ENCODE data around the gene IFT25. TPM values are rescaled to one million over a fixed set of nuclear protein-coding genes. Genes with fewer than 3 reads are reported as not detected.
A peak's percentile ranks its signal among the peaks of the same experiment; 100 is the strongest.
"Not testable (repeated sequence)": the region's sequence is repeated elsewhere in the genome, so short reads cannot be mapped to it uniquely, and the experiment has no call there.

The IFT25 gene
- 10 to 100 TPM; 46.2 to 48.7 TPM for total RNA-seq

- Mint-ChIP-seq H3K4me1 (ENCODE audit: low read depth) (peaks cover 45% of the 10 kb centered on the region), H3K4me3 (peak within 1 kb of the TSS; percentile 90), H3K9me3 (no peaks in the 10 kb centered on the region), H3K36me3 (ENCODE audit: low read depth) (peaks cover 8% of the 10 kb centered on the region), H3K27me3 (ENCODE audit: low read depth) (no peaks in the 10 kb centered on the region), H3K27ac (peak within 1 kb of the TSS; percentile 87)
- CTCF ChIA-PET = interaction anchor here (1.0 to 3.3 kb wide), 8 partner anchors 11 to 104 kb away, joined by 3 to 23 read pairs (median 6); partner anchors contain the start of gene YIPF1
- peak; percentile 99 for DNase-seq
- intact Hi-C loops (cut with micrococcal nuclease) = loop anchor here (1.0 to 5.0 kb wide), 11 partner anchors 56 to 857 kb away; partner anchors contain the start of genes CZIB, MAGOH, NDC1 and PARS2
Measured at GRCh38 chr1:53945433-53946251, at the start of gene IFT25. TSS of gene IFT25 (minus strand) at chr1:53945699. CDS start at chr1:53940082, 5,617 bp downstream.

DNA sequence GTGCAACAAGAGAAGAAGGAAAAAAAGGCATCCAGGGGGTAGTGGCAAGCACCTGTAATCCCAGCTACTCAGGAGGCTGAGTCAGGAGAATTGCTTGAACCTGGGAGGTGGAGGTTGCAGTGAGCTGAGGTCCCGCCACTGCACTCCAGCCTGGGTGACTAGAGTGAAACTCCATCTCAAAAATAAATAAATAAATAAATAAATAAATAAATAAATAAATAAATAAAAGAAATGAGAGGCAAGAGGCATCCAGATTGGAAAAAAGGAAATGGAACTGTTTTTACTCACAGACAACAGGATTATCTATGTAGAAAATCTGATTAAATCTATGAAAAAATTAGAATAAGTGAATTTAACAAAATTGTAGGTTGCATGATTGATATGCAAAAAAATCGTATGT lies 49.0 kb upstream of the IFT25 start:
- H3K27me3 Mint-ChIP-seq (ENCODE audit: low read depth); H3K27ac Mint-ChIP-seq; H3K4me1 Mint-ChIP-seq (ENCODE audit: low read depth); H3K36me3 Mint-ChIP-seq (ENCODE audit: low read depth); H3K9me3 Mint-ChIP-seq; CTCF ChIA-PET; H3K4me3 Mint-ChIP-seq; DNase-seq; intact Hi-C loops (cut with micrococcal nuclease): not testable (repeated sequence)

DNA sequence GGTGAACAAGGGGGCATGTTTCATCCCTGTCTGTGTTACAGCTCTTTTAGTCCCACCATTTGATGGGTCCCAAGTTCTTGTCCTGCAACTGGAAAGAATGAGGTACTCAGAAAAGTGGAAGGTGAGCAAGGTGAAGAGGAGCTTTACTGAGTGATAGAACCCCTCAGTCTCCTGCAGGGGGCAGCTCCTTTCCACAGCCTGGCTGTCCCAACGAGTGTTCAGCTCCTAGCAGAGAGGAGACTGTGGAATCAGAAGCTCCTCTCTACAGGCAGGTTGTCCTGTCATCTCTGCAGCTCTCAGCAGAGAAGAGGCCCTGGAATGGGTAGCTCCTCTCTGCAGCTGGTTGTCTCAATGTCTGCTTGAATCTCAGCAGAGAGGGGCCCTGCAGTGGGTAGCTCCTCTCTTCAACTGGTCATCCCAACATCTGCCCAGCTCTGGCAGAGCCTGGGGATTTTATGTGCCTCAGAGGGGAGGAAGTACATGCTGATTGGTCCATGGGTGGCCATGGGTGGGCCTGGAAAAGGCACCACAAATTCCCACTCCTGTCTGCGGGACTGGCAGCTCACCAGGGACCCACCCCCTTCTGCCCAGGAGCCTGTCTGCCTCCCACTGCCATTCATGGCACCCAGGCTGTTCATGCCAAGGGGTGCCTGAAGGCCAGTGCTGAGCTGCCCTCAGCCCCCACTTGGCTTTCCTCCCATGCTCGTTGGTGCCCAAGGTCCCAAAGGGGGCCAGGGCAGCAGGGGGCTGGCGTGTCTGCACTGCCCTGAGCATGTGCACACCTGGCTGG lies 46.8 kb upstream of the IFT25 start:
- CTCF ChIA-PET = interaction anchor here (0.8 kb wide), 1 partner anchor 33 kb away, joined by 3 read pairs; no protein-coding TSS in a partner anchor
- Mint-ChIP-seq H3K36me3 (ENCODE audit: low read depth) (no peaks in the 10 kb centered on the region), H3K4me1 (ENCODE audit: low read depth) (peaks cover 9% of the 10 kb centered on the region), H3K9me3 (peaks cover 3% of the 10 kb centered on the region), H3K27ac (no peak overlapping the region), H3K27me3 (ENCODE audit: low read depth) (no peaks in the 10 kb centered on the region), H3K4me3 (no peak overlapping the region)
- intact Hi-C loops (cut with micrococcal nuclease) = no loop called here
- peak; percentile 8 for DNase-seq

DNA sequence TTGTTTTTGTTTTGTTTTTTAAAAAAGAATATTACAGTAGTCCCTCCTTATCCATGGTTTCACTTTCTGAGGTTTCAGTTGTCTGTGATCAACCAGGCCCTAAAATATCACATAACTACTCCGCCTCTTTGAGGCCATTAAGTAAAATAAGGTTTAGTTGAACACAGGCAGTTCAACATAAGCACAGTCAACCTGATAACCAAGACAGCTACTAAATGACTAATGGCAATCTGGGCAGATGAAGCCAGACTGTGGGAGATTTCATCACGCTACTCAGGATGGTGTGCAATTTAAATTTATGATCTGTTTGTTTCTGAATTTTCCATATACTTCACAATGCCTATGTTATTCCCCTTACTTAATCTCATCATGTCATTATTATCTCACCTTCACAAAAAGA lies 42.4 kb upstream of the IFT25 start:
- intact Hi-C loops (cut with micrococcal nuclease) = loop anchor here (2.0 kb wide), 1 partner anchor 65 kb away; the partner anchor contains the start of genes TCEANC2 and TMEM59
- Mint-ChIP-seq H3K27me3 (ENCODE audit: low read depth) (no peaks in the 10 kb centered on the region), H3K9me3 (peaks cover 3% of the 10 kb centered on the region), H3K4me1 (ENCODE audit: low read depth) (peaks cover 24% of the 10 kb centered on the region), H3K27ac (no peak overlapping the region), H3K4me3 (no peak overlapping the region), H3K36me3 (ENCODE audit: low read depth) (no peaks in the 10 kb centered on the region)
- CTCF ChIA-PET = interaction anchor here (0.8 kb wide), 1 partner anchor 9 kb away, joined by 3 read pairs; no protein-coding TSS in a partner anchor
- peak; percentile 38 for DNase-seq

DNA sequence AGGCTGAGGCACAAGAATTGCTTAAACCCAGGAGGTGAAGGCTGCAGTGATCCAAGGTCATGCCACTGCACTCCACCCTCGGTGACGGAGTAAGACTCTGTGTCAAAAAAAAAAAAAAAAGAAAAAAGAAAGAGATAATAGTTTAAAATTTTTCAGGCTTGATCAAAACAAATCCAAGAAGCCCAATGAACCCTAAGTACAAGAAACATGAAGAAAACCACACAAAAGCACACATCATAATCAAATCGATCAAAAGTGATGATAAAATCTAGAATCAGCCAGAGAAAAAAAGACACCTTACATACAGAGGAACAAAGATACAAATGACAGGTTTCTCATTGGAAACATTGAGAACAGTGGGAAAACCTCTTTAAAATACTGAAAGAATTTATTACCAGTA lies 41.0 kb upstream of the IFT25 start:
- Mint-ChIP-seq H3K27ac (no peak overlapping the region), H3K27me3 (ENCODE audit: low read depth) (no peaks in the 10 kb centered on the region), H3K4me1 (ENCODE audit: low read depth) (peaks cover 31% of the 10 kb centered on the region), H3K9me3 (no peaks in the 10 kb centered on the region), H3K36me3 (ENCODE audit: low read depth) (no peaks in the 10 kb centered on the region), H3K4me3 (no peak overlapping the region)
- no peak for DNase-seq
- intact Hi-C loops (cut with micrococcal nuclease) = no loop called here
- CTCF ChIA-PET = interaction anchor here (0.6 kb wide), 1 partner anchor 13 kb away, joined by 7 read pairs; no protein-coding TSS in a partner anchor

GRCh38 chr1:53984726-53985125 lies 39.2 kb upstream of the IFT25 start:
- H3K36me3 Mint-ChIP-seq (ENCODE audit: low read depth) = no peaks in the 10 kb centered on the region
- H3K27me3 Mint-ChIP-seq (ENCODE audit: low read depth) = no peaks in the 10 kb centered on the region
- CTCF ChIA-PET = no interaction called here

DNA sequence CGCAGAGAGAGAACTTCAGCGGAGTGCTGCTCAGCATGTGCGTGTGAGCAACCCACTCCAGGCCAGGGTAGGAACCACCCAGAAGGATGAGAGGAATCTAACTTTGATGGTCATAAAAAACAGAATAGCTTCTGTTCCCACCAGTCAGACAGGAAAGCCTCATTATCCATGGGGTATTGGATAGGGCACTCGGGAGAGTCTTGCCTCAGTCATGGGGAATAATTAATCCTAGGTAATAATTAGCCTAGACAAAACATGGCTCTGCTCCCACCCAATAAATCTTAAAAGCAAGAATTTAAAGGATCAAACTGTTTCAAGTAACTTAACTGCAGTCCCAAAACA lies 37.2 kb upstream of the IFT25 start:
- Mint-ChIP-seq H3K36me3 (ENCODE audit: low read depth) (no peaks in the 10 kb centered on the region), H3K27me3 (ENCODE audit: low read depth) (no peaks in the 10 kb centered on the region), H3K9me3 (no peaks in the 10 kb centered on the region), H3K4me3 (no peak overlapping the region), H3K27ac (no peak overlapping the region), H3K4me1 (ENCODE audit: low read depth) (peaks cover 27% of the 10 kb centered on the region)
- CTCF ChIA-PET = interaction anchor here (0.8 kb wide), 1 partner anchor 736 kb away, joined by 5 read pairs; no protein-coding TSS in a partner anchor
- DNase-seq = no peak
- intact Hi-C loops (cut with micrococcal nuclease) = no loop called here

More at GRCh38 chr1:53984726-53985125, 39.2 kb upstream of the IFT25 start:
- no peak for DNase-seq
- Mint-ChIP-seq H3K4me1 (ENCODE audit: low read depth) (peaks cover 31% of the 10 kb centered on the region), H3K9me3 (no peaks in the 10 kb centered on the region), H3K4me3 (no peak overlapping the region), H3K27ac (no peak overlapping the region)
- intact Hi-C loops (cut with micrococcal nuclease) = no loop called here

DNA sequence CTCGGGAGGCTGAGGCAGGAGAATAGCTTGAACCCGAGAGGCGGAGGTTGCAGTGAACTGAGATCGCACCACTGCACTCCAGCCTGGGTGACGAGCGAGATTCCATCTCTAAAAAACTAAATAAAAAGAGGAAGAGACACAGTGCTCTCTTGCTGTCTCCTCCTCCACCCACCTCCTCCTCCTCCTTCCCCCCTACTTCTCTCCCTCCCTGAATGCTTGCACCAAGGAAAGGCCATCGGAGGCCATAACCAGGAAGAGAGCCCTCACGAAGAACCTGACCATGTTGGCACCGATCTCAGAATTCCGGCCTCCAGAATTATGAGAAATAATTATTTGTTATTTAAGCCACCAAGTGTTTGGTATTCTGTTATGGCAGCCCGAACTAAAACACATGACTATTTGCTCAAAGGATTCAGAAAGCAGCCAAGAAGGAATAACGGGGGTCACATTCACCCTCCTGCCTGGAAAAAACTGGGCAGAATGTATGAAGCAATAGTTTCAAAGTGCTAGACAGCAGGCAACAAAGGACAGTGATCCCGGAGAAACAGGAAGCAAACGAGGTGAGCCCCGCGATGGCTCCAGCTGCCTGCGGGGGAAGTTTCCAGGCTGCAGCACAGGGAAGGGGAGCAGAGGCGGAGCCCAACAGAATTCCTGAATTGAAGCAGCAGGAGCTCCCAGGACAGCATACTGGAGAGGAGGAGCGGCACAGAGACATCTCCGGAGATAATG lies 36.7 kb upstream of the IFT25 start:
- Mint-ChIP-seq H3K4me1 (ENCODE audit: low read depth) (peaks cover 22% of the 10 kb centered on the region), H3K36me3 (ENCODE audit: low read depth) (no peaks in the 10 kb centered on the region), H3K4me3 (no peak overlapping the region), H3K27ac (no peak overlapping the region), H3K27me3 (ENCODE audit: low read depth) (no peaks in the 10 kb centered on the region), H3K9me3 (no peaks in the 10 kb centered on the region)
- CTCF ChIA-PET = interaction anchor here (0.5 kb wide), 1 partner anchor 11 kb away, joined by 3 read pairs; no protein-coding TSS in a partner anchor
- intact Hi-C loops (cut with micrococcal nuclease) = no loop called here
- no peak for DNase-seq

DNA sequence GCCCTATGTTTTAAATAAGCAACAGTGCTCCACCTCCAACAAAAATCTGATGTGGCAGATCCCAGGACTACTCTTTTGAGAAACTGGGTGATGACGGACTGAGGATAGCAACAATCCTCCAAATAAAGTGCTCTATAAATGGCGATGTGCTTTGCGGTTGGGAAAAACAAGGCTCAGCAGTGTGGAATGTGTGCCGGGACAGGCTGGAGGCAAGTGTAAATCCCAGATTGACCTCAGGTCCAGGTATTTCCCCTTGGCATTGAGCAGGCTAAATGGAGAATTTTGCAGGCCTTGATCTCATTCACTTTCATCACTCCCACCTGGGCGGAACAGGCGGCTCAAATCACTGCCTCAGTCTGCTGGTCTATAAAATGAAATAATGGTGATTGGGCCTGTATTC lies 35.7 kb upstream of the IFT25 start:
- H3K36me3 Mint-ChIP-seq (ENCODE audit: low read depth) = no peaks in the 10 kb centered on the region
- no peaks in the 10 kb centered on the region for H3K9me3 Mint-ChIP-seq
- H3K4me1 Mint-ChIP-seq (ENCODE audit: low read depth) = peaks cover 15% of the 10 kb centered on the region
- no peaks in the 10 kb centered on the region for H3K27me3 Mint-ChIP-seq (ENCODE audit: low read depth)
- DNase-seq = no peak
- H3K27ac Mint-ChIP-seq = no peak overlapping the region
- no peak overlapping the region for H3K4me3 Mint-ChIP-seq
- intact Hi-C loops (cut with micrococcal nuclease) = no loop called here
- CTCF ChIA-PET = no interaction called here

GRCh38 chr1:53979712-53980450 lies 34.4 kb upstream of the IFT25 start:
- DNase-seq = no peak
- no peak overlapping the region for H3K27ac Mint-ChIP-seq
- peaks cover 4% of the 10 kb centered on the region for H3K36me3 Mint-ChIP-seq (ENCODE audit: low read depth)
- H3K9me3 Mint-ChIP-seq = no peaks in the 10 kb centered on the region
- peaks cover 7% of the 10 kb centered on the region for H3K4me1 Mint-ChIP-seq (ENCODE audit: low read depth)
- CTCF ChIA-PET = interaction anchor here (1.1 kb wide), 1 partner anchor 119 kb away, joined by 6 read pairs; no protein-coding TSS in a partner anchor
- intact Hi-C loops (cut with micrococcal nuclease) = no loop called here
- H3K27me3 Mint-ChIP-seq (ENCODE audit: low read depth) = no peaks in the 10 kb centered on the region
- no peak overlapping the region for H3K4me3 Mint-ChIP-seq

GRCh38 chr1:53975861-53976260 lies 30.4 kb upstream of the IFT25 start:
- CTCF ChIA-PET = interaction anchor here (0.7 to 1.2 kb wide), 2 partner anchors 17 to 115 kb away, joined by 3 read pairs; no protein-coding TSS in a partner anchor
- Mint-ChIP-seq H3K4me1 (ENCODE audit: low read depth) (no peaks in the 10 kb centered on the region), H3K27ac (no peak overlapping the region), H3K27me3 (ENCODE audit: low read depth) (no peaks in the 10 kb centered on the region), H3K4me3 (no peak overlapping the region), H3K36me3 (ENCODE audit: low read depth) (peaks cover 6% of the 10 kb centered on the region), H3K9me3 (no peaks in the 10 kb centered on the region)
- no peak for DNase-seq
- intact Hi-C loops (cut with micrococcal nuclease) = no loop called here
